ENCODE data around the gene OR5J2. TPM values are rescaled to one million over a fixed set of nuclear protein-coding genes. Genes with fewer than 3 reads are reported as not detected.

Gene OR5J2
- total and polyA plus RNA-seq, 12 donors, result not detected

DNA sequence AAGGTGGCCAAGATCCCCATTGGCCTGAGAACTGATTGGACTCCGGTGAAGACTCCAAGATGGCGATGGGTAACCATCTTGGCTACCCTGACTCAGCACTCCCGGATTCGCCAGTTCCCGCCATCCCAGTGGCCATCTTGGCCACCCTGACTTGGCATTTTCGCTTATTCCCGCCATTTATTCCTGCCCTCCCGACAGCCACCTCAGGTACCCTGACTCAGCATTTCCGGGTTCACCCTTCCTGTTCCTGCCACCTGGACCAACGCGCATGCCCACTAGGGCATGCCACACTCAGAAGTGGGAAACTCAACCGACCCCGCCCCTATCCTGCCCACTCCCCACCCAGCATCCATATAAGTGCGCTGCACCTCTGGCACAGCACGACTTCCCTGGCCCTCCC lies 24.1 kb upstream of the OR5J2 start:
- H3K27ac ChIP-seq, result no peak overlapping the region
- no peak for DNase-seq
- WGBS, 4 donors, result 84 to 93% (median 90%) methylated on average over 13 to 15 of the region's 15 CpGs
- no peaks in the 10 kb centered on the region for H3K9me3 ChIP-seq (replicated peaks in 1 of 3)
- no peaks in the 10 kb centered on the region for H3K4me1 ChIP-seq (replicated peaks in 1 of 2)
- no peaks in the 10 kb centered on the region for H3K27me3 ChIP-seq
- TF ChIP-seq, protein P1, sequence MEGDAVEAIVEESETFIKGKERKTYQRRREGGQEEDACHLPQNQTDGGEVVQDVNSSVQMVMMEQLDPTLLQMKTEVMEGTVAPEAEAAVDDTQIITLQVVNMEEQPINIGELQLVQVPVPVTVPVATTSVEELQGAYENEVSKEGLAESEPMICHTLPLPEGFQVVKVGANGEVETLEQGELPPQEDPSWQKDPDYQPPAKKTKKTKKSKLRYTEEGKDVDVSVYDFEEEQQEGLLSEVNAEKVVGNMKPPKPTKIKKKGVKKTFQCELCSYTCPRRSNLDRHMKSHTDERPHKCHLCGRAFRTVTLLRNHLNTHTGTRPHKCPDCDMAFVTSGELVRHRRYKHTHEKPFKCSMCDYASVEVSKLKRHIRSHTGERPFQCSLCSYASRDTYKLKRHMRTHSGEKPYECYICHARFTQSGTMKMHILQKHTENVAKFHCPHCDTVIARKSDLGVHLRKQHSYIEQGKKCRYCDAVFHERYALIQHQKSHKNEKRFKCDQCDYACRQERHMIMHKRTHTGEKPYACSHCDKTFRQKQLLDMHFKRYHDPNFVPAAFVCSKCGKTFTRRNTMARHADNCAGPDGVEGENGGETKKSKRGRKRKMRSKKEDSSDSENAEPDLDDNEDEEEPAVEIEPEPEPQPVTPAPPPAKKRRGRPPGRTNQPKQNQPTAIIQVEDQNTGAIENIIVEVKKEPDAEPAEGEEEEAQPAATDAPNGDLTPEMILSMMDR (IDR thresholded peaks at IDR 0.05), result no peak
- TF ChIP-seq POLR2A (IDR thresholded peaks at IDR 0.05), result no peak
- intact Hi-C loops (cut with DNase I), result no loop called here
- no peaks in the 10 kb centered on the region for H3K36me3 ChIP-seq (replicated peaks in 1 of 2)
- no peak overlapping the region for H3K4me3 ChIP-seq

DNA sequence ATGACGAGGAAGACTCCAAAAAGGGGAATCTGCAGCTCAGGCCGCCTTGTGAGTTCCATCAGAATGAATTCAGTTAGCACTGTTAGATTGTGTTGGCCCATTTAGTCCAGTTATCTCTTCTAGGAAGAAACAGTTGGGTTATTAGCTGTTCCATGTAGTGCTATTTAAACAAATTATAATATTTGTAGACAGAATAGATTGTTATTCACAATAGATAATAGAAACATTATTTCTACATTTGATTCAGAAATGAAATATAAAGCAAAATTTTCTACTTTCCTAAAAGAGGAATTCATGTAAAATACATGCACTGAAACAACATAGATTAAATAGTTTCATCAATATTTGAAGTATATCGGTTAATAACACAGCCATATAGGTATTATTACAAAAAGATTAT lies 16.2 kb upstream of the OR5J2 start, which contains the start of gene OR8K5:
OR8K5 (minus strand) TSS at position 101 of the 400 bp plus-strand sequence; CDS start at position 101, 0 bp downstream.
- TF ChIP-seq, protein P1 (IDR thresholded peaks at IDR 0.05), result no peak
- TF ChIP-seq POLR2A (IDR thresholded peaks at IDR 0.05), result no peak
- Histone ChIP-seq H3K27me3 (no peaks in the 10 kb centered on the region), H3K36me3 (replicated peaks in 1 of 2) (no peaks in the 10 kb centered on the region), H3K4me3 (no peak within 1 kb of the TSS), H3K27ac (no peak within 1 kb of the TSS), H3K9me3 (replicated peaks in 1 of 3) (no peaks in the 10 kb centered on the region), H3K4me1 (replicated peaks in 1 of 2) (no peaks in the 10 kb centered on the region)
- 62 to 83% (median 70%) methylated on average over 3 of the region's 3 CpGs for WGBS, 4 donors
- no peak for DNase-seq
- intact Hi-C loops (cut with DNase I), result no loop called here

DNA sequence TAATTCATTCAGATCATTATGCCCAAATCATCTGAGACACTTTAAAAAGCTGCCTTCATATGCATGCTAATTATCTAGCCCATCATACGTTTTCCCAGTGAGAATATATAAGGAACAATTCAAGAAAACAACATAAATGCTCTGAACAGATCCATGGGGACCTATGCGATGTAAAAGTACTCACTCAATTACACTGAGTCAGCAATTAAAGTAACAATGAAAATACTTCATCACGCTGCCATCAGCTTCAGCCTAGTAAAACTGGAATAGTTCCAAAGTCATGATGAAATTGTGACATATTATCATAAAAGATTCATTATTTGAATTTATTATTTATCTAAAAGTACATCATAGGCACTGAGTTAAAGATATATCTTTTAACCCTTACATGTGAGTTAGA lies 12.6 kb upstream of the OR5J2 start:
- no peak for DNase-seq
- Histone ChIP-seq H3K4me3 (no peak overlapping the region), H3K4me1 (replicated peaks in 1 of 2) (no peaks in the 10 kb centered on the region), H3K27me3 (no peaks in the 10 kb centered on the region), H3K27ac (no peak overlapping the region), H3K9me3 (replicated peaks in 1 of 3) (no peaks in the 10 kb centered on the region), H3K36me3 (replicated peaks in 1 of 2) (no peaks in the 10 kb centered on the region)
- intact Hi-C loops (cut with DNase I), result no loop called here
- TF ChIP-seq, protein P1 (IDR thresholded peaks at IDR 0.05), result no peak
- no peak for TF ChIP-seq POLR2A (IDR thresholded peaks at IDR 0.05)
- WGBS, 4 donors, result 31 to 61% (median 53%) methylated on average over 3 of the region's 3 CpGs

DNA sequence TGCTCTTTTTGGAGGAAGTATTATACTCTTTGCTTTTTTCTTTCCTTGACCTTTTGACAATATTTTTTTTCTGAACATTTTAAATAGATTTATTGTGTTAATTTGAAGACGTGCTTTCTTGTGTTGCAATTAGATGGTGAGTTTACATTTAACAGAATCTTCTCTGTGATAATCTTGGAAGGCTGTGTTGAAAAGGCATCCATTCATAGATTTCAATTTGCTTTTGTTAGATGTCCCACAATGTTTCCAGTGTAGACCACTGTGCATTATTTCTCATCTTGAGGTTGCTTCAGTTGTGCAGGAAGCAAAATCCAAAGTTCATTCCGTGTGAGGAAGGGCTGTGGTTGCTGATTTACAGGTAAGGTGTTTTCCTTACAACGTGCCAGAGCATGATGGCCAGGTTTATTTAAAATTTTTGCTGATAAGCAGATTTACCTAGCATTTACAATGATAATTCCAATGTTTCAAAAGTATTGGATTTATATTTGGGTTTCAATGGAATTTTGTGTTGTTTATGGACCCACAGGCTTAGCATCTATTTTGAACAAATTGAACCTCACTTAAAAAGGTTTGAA lies 4.1 kb upstream of the OR5J2 start:
- WGBS, 4 donors, result 45 to 54% (median 50%) methylated on average over 3 of the region's 3 CpGs
- no peak for DNase-seq
- intact Hi-C loops (cut with DNase I), result no loop called here
- Histone ChIP-seq H3K4me3 (no peak overlapping the region), H3K9me3 (replicated peaks in 1 of 3) (no peaks in the 10 kb centered on the region), H3K36me3 (replicated peaks in 1 of 2) (no peaks in the 10 kb centered on the region), H3K27ac (no peak overlapping the region), H3K4me1 (replicated peaks in 1 of 2) (no peaks in the 10 kb centered on the region), H3K27me3 (no peaks in the 10 kb centered on the region)
- TF ChIP-seq, protein P1 (IDR thresholded peaks at IDR 0.05), result no peak
- TF ChIP-seq POLR2A (IDR thresholded peaks at IDR 0.05), result no peak

Measured in adrenal gland (tissue), 12 donors.